DOHH2 (cell line): ENCODE results near the gene RSPH6A.

Experiments
- EZH2phosphoT487 ChIP-seq: fragments of 200-600 bp; sonication (generic); IDR thresholded peaks from 2 replicates; pipeline ENCODE4 v1.6.1; 2017; ENCODE audit warnings: borderline replicate concordance, mild to moderate bottlenecking, antibody characterized with exemption, low read length, moderate library complexity, mixed read lengths
- TF ChIP-seq, protein P1 (sequence below): fragments of 200-600 bp; sonication (generic); IDR thresholded peaks from one replicate; pipeline ENCODE4 v1.5.1; 2014; ENCODE audit warnings: antibody characterized with exemption, mild to moderate bottlenecking, low read depth, low read length; ENCODE audit not compliant: poor library complexity, severe bottlenecking

DNA sequence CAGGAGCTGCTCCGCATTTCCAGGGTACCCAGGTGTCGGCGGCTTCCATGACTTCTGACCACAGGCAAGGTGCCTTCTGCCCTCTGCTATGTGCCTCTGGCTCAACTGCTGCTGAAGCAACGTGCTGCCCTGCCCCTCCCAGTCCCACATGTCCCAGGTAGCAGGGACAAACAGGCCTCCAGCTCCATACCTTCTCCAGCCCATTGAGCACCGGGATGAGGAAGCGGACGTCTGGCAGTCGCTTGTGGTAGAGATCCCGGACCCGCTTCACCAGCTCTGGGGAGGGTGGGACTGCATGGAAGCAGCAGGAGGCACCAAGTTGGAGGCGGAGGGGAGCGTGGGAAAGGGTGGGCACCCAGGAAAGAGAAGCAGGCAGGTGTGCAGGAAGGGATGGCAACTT is 8.1 kb upstream of the RSPH6A start:
- TF ChIP-seq, protein P1, sequence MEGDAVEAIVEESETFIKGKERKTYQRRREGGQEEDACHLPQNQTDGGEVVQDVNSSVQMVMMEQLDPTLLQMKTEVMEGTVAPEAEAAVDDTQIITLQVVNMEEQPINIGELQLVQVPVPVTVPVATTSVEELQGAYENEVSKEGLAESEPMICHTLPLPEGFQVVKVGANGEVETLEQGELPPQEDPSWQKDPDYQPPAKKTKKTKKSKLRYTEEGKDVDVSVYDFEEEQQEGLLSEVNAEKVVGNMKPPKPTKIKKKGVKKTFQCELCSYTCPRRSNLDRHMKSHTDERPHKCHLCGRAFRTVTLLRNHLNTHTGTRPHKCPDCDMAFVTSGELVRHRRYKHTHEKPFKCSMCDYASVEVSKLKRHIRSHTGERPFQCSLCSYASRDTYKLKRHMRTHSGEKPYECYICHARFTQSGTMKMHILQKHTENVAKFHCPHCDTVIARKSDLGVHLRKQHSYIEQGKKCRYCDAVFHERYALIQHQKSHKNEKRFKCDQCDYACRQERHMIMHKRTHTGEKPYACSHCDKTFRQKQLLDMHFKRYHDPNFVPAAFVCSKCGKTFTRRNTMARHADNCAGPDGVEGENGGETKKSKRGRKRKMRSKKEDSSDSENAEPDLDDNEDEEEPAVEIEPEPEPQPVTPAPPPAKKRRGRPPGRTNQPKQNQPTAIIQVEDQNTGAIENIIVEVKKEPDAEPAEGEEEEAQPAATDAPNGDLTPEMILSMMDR = no peak
- no peak for TF ChIP-seq EZH2phosphoT487
